SH-SY5Y (cell line): ENCODE data around the gene COL25A1.

Source experiments
- GATA2 ChIP-seq: IDR thresholded peaks from 2 replicates; pipeline ENCODE4 v1.6.1; 2011; ENCODE audit warnings: mild to moderate bottlenecking, low read depth, low read length
- GATA3 ChIP-seq: IDR thresholded peaks from 2 replicates; pipeline ENCODE4 v1.6.1; 2011; ENCODE audit warnings: low read depth, mild to moderate bottlenecking, low read length, moderate library complexity

GRCh38 chr4:108830509-108831244, 471.8 kb downstream of the COL25A1 start:
- no peak for TF ChIP-seq GATA2
- no peak for TF ChIP-seq GATA3
